ENCODE results near the gene PBX3.

Gene PBX3

DNA sequence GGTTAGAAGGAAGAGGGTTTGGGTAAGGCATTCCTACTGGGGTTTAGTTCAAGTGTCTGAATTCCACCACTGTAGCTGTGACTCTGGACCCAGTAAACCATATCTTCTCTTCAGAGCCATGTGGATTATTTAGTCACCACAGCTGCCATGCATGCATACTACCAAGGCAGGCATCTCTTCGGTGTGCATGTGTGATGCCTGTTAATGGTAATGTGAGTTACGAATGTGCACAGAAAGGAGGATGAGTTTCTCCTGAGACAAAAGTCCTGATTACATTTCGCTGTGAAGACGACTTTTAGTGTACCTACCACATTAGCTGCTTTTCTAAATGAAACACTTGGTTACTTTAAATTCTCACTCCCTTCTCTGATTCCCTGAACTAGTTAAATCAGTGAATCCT lies 9.3 kb downstream of the PBX3 start:
- peaks cover 30% of the 10 kb centered on the region for H3K79me2 ChIP-seq (ENCODE audit: control insufficient read depth, low read length)
- H3K4me2 ChIP-seq (ENCODE audit: low read length) = no peak overlapping the region
- no peaks in the 10 kb centered on the region for H3K9me2 ChIP-seq (replicated peaks; ENCODE audit: control insufficient read depth, low read length)
- H3K36me3 ChIP-seq (ENCODE audit: control insufficient read depth, low read length) = peaks cover 23% of the 10 kb centered on the region
- no peaks in the 10 kb centered on the region for H3K9me3 ChIP-seq (ENCODE audit: control insufficient read depth, insufficient read depth, low read length)
- H3K27me3 ChIP-seq (ENCODE audit: control insufficient read depth, low read length) = no peaks in the 10 kb centered on the region
- no peaks in the 10 kb centered on the region for H4K20me1 ChIP-seq (ENCODE audit: control insufficient read depth, insufficient read depth, low read depth, low read length)
- H3K27ac ChIP-seq (ENCODE audit: low read depth, low read length) = no peak overlapping the region
- TF ChIP-seq, protein P1, sequence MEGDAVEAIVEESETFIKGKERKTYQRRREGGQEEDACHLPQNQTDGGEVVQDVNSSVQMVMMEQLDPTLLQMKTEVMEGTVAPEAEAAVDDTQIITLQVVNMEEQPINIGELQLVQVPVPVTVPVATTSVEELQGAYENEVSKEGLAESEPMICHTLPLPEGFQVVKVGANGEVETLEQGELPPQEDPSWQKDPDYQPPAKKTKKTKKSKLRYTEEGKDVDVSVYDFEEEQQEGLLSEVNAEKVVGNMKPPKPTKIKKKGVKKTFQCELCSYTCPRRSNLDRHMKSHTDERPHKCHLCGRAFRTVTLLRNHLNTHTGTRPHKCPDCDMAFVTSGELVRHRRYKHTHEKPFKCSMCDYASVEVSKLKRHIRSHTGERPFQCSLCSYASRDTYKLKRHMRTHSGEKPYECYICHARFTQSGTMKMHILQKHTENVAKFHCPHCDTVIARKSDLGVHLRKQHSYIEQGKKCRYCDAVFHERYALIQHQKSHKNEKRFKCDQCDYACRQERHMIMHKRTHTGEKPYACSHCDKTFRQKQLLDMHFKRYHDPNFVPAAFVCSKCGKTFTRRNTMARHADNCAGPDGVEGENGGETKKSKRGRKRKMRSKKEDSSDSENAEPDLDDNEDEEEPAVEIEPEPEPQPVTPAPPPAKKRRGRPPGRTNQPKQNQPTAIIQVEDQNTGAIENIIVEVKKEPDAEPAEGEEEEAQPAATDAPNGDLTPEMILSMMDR (IDR thresholded peaks at IDR 0.05; ENCODE audit: low read depth, low read length, poor library complexity, severe bottlenecking) = no peak
- no peak for TF ChIP-seq EZH2phosphoT487 (IDR thresholded peaks at IDR 0.05; ENCODE audit: borderline replicate concordance, low read length)
- H3K4me3 ChIP-seq (ENCODE audit: low read length) = no peak overlapping the region
- H3K4me1 ChIP-seq (ENCODE audit: control insufficient read depth, low read length) = peaks cover 62% of the 10 kb centered on the region
- H3F3A ChIP-seq (ENCODE audit: control insufficient read depth, insufficient read depth) = peaks cover 22% of the 10 kb centered on the region

DNA sequence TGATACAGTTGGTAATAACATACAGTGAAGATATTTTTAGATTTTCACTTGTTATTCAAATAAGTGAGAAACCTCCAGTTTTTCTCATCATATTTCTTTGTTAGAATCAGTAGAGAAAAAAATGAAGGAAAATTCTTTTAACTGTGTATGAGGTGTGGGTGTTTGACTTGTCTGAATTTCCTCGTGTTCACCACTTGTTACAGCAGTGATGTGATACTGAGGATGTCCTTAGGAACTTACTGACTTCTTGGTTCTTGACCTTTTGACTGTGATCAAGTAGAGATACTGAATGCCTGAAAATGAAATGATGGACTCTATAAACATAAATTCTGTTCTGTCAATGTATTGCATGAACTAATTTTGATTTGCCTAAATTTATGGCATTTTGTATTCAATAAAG lies 10.7 kb downstream of the PBX3 start:
- Histone ChIP-seq H3K27me3 (ENCODE audit: control insufficient read depth, low read length) (no peaks in the 10 kb centered on the region), H3F3A (ENCODE audit: control insufficient read depth, insufficient read depth) (peaks cover 19% of the 10 kb centered on the region), H3K36me3 (ENCODE audit: control insufficient read depth, low read length) (peaks cover 16% of the 10 kb centered on the region), H4K20me1 (ENCODE audit: control insufficient read depth, insufficient read depth, low read depth, low read length) (no peaks in the 10 kb centered on the region), H3K4me2 (ENCODE audit: low read length) (peak overlapping the region; percentile 38), H3K4me1 (ENCODE audit: control insufficient read depth, low read length) (peaks cover 59% of the 10 kb centered on the region), H3K79me2 (ENCODE audit: control insufficient read depth, low read length) (peaks cover 37% of the 10 kb centered on the region), H3K27ac (ENCODE audit: low read depth, low read length) (no peak overlapping the region), H3K4me3 (ENCODE audit: low read length) (0 out of 2 replicates have a peak overlapping the region, but pooled peaks have one; percentile 17), H3K9me3 (ENCODE audit: control insufficient read depth, insufficient read depth, low read length) (no peaks in the 10 kb centered on the region), H3K9me2 (replicated peaks; ENCODE audit: control insufficient read depth, low read length) (no peaks in the 10 kb centered on the region)
- TF ChIP-seq, protein P1 (IDR thresholded peaks at IDR 0.05; ENCODE audit: low read depth, low read length, poor library complexity, severe bottlenecking) = no peak
- TF ChIP-seq EZH2phosphoT487 (IDR thresholded peaks at IDR 0.05; ENCODE audit: borderline replicate concordance, low read length) = no peak

DNA sequence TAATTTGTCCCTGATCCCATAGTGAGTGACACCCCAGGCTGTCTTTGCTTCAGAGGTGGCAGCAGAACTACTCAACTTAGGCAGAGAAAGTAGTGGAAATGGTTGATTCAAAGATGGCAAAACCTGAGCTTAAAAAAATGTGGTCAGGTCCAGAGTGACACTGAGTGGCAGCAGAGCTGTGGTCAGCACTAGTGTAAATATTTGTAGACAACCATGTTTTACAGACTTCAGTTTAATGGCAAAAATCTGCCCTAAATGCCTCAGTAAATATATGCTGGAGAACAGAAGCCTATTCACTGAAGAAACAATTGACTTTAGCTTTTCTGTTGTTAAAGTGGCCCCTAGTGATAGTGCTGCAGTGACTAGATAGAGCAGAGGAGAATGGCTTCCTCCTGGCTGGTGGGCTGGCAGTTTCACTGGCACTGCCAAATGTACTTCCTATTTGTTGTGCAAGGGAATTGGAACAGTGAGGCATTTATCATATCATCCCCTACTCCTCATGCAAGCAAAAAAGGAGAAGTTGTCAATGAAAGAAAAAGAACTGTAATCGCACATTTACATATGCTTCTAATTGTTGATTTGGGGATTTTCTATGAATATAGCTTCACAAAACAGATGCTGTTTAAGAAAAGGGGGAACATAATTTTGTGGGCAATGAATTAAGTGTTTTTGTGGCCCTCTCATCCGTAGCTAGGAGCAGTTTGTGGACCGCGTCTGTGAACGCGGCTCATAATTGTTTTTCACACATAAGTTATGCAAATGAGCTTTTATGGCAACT lies 12.0 kb downstream of the PBX3 start:
- no peaks in the 10 kb centered on the region for H4K20me1 ChIP-seq (ENCODE audit: control insufficient read depth, insufficient read depth, low read depth, low read length)
- H3K4me3 ChIP-seq (ENCODE audit: low read length) = peak overlapping the region; percentile 64
- H3K9me3 ChIP-seq (ENCODE audit: control insufficient read depth, insufficient read depth, low read length) = no peaks in the 10 kb centered on the region
- peaks cover 19% of the 10 kb centered on the region for H3F3A ChIP-seq (ENCODE audit: control insufficient read depth, insufficient read depth)
- peaks cover 44% of the 10 kb centered on the region for H3K79me2 ChIP-seq (ENCODE audit: control insufficient read depth, low read length)
- TF ChIP-seq, protein P1 (IDR thresholded peaks at IDR 0.05; ENCODE audit: low read depth, low read length, poor library complexity, severe bottlenecking) = no peak
- no peak for TF ChIP-seq EZH2phosphoT487 (IDR thresholded peaks at IDR 0.05; ENCODE audit: borderline replicate concordance, low read length)
- H3K9me2 ChIP-seq (replicated peaks; ENCODE audit: control insufficient read depth, low read length) = no peaks in the 10 kb centered on the region
- H3K27ac ChIP-seq (ENCODE audit: low read depth, low read length) = peak overlapping the region; percentile 39
- peak overlapping the region; percentile 70 for H3K4me2 ChIP-seq (ENCODE audit: low read length)
- H3K27me3 ChIP-seq (ENCODE audit: control insufficient read depth, low read length) = no peaks in the 10 kb centered on the region
- H3K36me3 ChIP-seq (ENCODE audit: control insufficient read depth, low read length) = peaks cover 9% of the 10 kb centered on the region
- peaks cover 59% of the 10 kb centered on the region for H3K4me1 ChIP-seq (ENCODE audit: control insufficient read depth, low read length)
